Measurements from ENCODE around the gene CLCNKA.

GRCh38 chr1:15992582-15993500 lies 29.0 kb upstream of the CLCNKA start:
- TF ChIP-seq STAT6 (CRISPR knock-in tag; conservative IDR thresholded peaks at IDR 0.05; ENCODE audit: low read depth) (no peak), E2F1 (CRISPR knock-in tag; IDR thresholded peaks at IDR 0.05) (no peak), AR (CRISPR knock-in tag; IDR thresholded peaks at IDR 0.05) (no peak), ZNF532 (CRISPR knock-in tag; IDR thresholded peaks at IDR 0.05; ENCODE audit: borderline replicate concordance) (no peak), MAX (CRISPR knock-in tag; IDR thresholded peaks at IDR 0.05) (no peak), FOXK1 (CRISPR knock-in tag; IDR thresholded peaks at IDR 0.05) (no peak), CTCF (IDR thresholded peaks at IDR 0.05) (no peak), RORB (CRISPR knock-in tag; IDR thresholded peaks at IDR 0.05) (no peak)
